A673 (cell line): ENCODE measurements around the gene FRAS1. TPM values are rescaled to one million over a fixed set of nuclear protein-coding genes. Genes with fewer than 3 reads are reported as not detected.

ENCODE experiments used
- BruUV-seq: library from RNA; stranded (reverse); fragments of 400-500 nt; replicated peaks from 2 replicates; lab custom pipeline; 2021; lab: Mats Ljungman, UMichigan
- CTCF ChIA-PET: fragments of 300-600 bp; sonication (Branson Sonifier 250); formaldehyde crosslinking; loops from one replicate; lab custom pipeline; 2022; ENCODE audit warnings: antibody characterized with exemption; lab: Charles Lee
- POLR2A ChIA-PET: fragments of 300-600 bp; sonication (Branson Sonifier 250); formaldehyde crosslinking; loops from one replicate; lab custom pipeline; 2022; ENCODE audit warnings: antibody characterized with exemption; ENCODE audit not compliant: low non-redundant PET; lab: Charles Lee
- DNase-seq: peaks from one replicate; pipeline ENCODE4 v3.0.0-alpha.2; 2015; ENCODE audit warnings: low spot score
- H3K27ac ChIP-seq: fragments of 200-600 bp; sonication (generic); 2 replicates; pipeline ENCODE4 v1.5.1; 2016; ENCODE audit warnings: mixed run types, low read depth, mild to moderate bottlenecking, mixed read lengths, antibody characterized with exemption, low read length; ENCODE audit not compliant: poor library complexity, severe bottlenecking
- H3K27me3 ChIP-seq: fragments of 200-600 bp; sonication (generic); replicated peaks from 2 replicates; pipeline ENCODE4 v1.6.1; 2017; ENCODE audit warnings: mixed run types, low read depth, mild to moderate bottlenecking, mixed read lengths, antibody characterized with exemption, low read length; ENCODE audit not compliant: insufficient read depth, poor library complexity
- H3K36me3 ChIP-seq: fragments of 200-600 bp; sonication (generic); 2 replicates; pipeline ENCODE4 v1.6.1; 2016; ENCODE audit warnings: mixed run types, mild to moderate bottlenecking, mixed read lengths, antibody characterized with exemption, low read length; ENCODE audit not compliant: insufficient read depth, poor library complexity, severe bottlenecking
- H3K4me1 ChIP-seq: fragments of 200-600 bp; sonication (generic); 2 replicates; pipeline ENCODE4 v1.6.1; 2017; ENCODE audit warnings: mixed run types, mild to moderate bottlenecking, mixed read lengths, antibody characterized with exemption, low read length; ENCODE audit not compliant: insufficient read depth, poor library complexity, severe bottlenecking
- H3K4me3 ChIP-seq: fragments of 200-600 bp; sonication (generic); 2 replicates; pipeline ENCODE4 v1.5.1; 2016; ENCODE audit warnings: low read depth, mixed run types, mild to moderate bottlenecking, mixed read lengths, low read length; ENCODE audit not compliant: poor library complexity, severe bottlenecking
- H3K9me3 ChIP-seq: fragments of 200-600 bp; sonication (generic); 2 replicates; pipeline ENCODE4 v1.6.1; 2016; ENCODE audit warnings: mixed run types, low read depth, mild to moderate bottlenecking, mixed read lengths, antibody characterized with exemption, low read length; ENCODE audit not compliant: poor library complexity, severe bottlenecking
- EZH2 ChIP-seq: fragments of 200-600 bp; sonication (generic); IDR thresholded peaks from 2 replicates; pipeline ENCODE4 v1.6.1; 2017; ENCODE audit warnings: borderline replicate concordance, low read depth, mild to moderate bottlenecking, mixed read lengths, antibody characterized with exemption, low read length; ENCODE audit not compliant: poor library complexity, severe bottlenecking
- intact Hi-C: fragments of 100-400 bp; cut with micrococcal nuclease; formaldehyde crosslinking; loops from one replicate; pipeline ENCODE4 v1.10.0; 2022; ENCODE audit not compliant: unreplicated experiment
- total RNA-seq: library from RNA; stranded (reverse); gene quantifications from 2 replicates; pipeline ENCODE4 v1.2.3, GENCODE V29; 2021
- TF ChIP-seq, protein P1 (sequence below): fragments of 300-800, 200-600 bp; sonication (generic); conservative IDR thresholded peaks from 2 replicates; pipeline ENCODE4 v1.5.1; 2017; ENCODE audit warnings: low read depth, mild to moderate bottlenecking, antibody characterized with exemption, low read length, moderate library complexity, mixed read lengths

FRAS1 gene
- total RNA-seq, 1 experiment from 2014 or later, result 0.06 TPM

DNA sequence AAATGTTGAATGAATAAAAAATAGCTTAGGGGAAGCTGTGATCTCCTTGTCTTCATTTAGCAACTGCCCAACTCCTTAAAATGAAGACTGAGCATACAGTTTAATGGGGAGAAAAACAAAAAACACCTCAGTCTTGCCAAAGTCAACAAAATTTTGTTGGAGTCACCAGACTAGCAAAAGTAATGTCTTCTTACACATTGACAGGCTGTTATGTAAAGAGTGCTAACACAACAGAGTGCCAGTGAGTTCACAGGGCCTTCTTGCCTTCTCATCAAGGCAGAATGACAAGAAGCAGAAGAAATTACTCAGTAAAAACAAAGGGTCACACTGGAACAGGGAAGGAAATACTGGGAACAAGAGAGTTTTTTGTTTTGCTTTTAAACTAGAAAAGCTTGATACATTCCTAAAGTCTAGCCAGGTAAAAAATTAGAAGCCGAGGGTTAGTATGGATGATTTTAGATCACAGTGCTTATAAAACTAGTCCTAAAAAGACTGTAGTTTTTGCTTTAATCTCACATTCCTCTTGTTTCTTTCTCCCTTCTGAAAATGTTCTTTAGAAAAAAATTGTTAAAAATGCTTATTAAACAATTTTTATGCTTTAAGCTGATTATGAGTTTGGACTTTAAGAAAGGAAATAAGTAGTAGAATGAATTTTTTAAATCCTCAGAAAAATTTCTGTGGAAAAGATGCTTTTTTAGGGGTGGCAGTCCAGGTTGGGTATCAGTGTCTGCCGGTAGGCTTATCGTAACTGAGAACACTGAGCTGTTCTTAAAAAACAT is 38.7 kb upstream of the FRAS1 start:
- no peaks in the 10 kb centered on the region for H3K36me3 ChIP-seq
- CTCF ChIA-PET, result no interaction called here
- TF ChIP-seq, protein P1, sequence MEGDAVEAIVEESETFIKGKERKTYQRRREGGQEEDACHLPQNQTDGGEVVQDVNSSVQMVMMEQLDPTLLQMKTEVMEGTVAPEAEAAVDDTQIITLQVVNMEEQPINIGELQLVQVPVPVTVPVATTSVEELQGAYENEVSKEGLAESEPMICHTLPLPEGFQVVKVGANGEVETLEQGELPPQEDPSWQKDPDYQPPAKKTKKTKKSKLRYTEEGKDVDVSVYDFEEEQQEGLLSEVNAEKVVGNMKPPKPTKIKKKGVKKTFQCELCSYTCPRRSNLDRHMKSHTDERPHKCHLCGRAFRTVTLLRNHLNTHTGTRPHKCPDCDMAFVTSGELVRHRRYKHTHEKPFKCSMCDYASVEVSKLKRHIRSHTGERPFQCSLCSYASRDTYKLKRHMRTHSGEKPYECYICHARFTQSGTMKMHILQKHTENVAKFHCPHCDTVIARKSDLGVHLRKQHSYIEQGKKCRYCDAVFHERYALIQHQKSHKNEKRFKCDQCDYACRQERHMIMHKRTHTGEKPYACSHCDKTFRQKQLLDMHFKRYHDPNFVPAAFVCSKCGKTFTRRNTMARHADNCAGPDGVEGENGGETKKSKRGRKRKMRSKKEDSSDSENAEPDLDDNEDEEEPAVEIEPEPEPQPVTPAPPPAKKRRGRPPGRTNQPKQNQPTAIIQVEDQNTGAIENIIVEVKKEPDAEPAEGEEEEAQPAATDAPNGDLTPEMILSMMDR, result no peak
- no peak for TF ChIP-seq EZH2
- POLR2A ChIA-PET, result no interaction called here
- no peaks in the 10 kb centered on the region for H3K4me1 ChIP-seq
- H3K27me3 ChIP-seq, result no peaks in the 10 kb centered on the region
- H3K27ac ChIP-seq, result no peak overlapping the region
- no peak overlapping the region for H3K4me3 ChIP-seq
- intact Hi-C loops, result no loop called here
- BruUV-seq, result no TSS peak
- no peaks in the 10 kb centered on the region for H3K9me3 ChIP-seq
- no peak for DNase-seq

GRCh38 chr4:78019414-78019813 is 37.7 kb upstream of the FRAS1 start:
- DNase-seq, result no peak
- no TSS peak for BruUV-seq
- Histone ChIP-seq H3K27ac (no peak overlapping the region), H3K4me1 (no peaks in the 10 kb centered on the region), H3K27me3 (no peaks in the 10 kb centered on the region), H3K4me3 (no peak overlapping the region), H3K9me3 (no peaks in the 10 kb centered on the region), H3K36me3 (no peaks in the 10 kb centered on the region)
- intact Hi-C loops, result no loop called here
- CTCF ChIA-PET, result no interaction called here
- POLR2A ChIA-PET, result no interaction called here
- no peak for TF ChIP-seq EZH2
- TF ChIP-seq, protein P1, result no peak

GRCh38 chr4:78020677-78021076 is 36.4 kb upstream of the FRAS1 start:
- intact Hi-C loops, result no loop called here
- H3K36me3 ChIP-seq, result no peaks in the 10 kb centered on the region
- ChIA-PET CTCF (no interaction called here), POLR2A (no interaction called here)
- BruUV-seq, result no TSS peak
- no peak overlapping the region for H3K27ac ChIP-seq
- H3K9me3 ChIP-seq, result no peaks in the 10 kb centered on the region
- H3K4me1 ChIP-seq, result no peaks in the 10 kb centered on the region
- DNase-seq, result no peak
- H3K27me3 ChIP-seq, result no peaks in the 10 kb centered on the region
- no peak for TF ChIP-seq EZH2
- TF ChIP-seq, protein P1, result no peak
- H3K4me3 ChIP-seq, result no peak overlapping the region
